Measurements from ENCODE around the gene FOXO6. TPM values are rescaled to one million over a fixed set of nuclear protein-coding genes. Genes with fewer than 3 reads are reported as not detected.
A peak's percentile ranks its signal among the peaks of the same experiment; 100 is the strongest.

FOXO6 gene
- total and polyA plus RNA-seq, 2 donors from 2014 or later: 0.47 to 1.0 TPM

DNA sequence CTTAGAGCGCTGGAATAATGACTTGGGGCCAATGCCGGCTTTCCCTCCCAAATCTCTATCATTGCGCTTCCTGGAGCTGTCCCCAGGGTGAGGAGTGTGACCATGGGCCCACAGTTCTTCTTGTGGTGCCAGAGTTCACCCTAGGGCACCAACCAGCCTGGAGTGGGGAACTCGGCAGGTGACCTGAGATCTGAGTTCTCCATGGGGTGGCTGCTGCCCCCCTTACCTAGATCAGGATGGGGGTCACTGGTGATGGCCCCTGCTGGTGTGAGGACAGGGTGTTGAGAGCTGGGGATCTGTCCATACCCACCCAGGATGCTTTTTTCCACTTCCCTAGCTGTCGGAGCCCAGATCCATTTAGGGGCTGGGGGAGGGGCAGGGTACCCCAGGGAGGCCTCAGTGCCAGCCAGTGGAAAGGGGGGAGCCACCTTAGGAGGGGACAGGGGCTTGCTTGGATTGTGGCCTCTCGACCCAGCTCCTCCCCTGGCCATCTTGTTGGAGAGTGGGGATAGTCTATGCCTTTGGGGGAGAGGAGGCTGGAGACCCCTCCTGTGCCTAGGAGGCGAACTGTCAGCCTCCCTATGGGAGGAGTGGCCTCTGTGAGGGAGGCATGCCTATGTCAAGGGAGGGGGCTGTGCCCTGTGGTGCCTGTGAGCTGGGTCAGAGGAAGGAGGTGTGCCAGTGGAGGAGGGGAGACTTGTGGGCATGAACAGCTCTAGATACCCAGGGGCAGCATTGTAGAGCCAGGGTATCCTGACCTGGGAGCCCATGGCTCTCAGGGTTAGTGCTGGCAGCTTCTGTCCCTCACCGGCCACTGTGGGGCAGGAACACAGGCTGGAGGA is 1.7 kb downstream of the FOXO6 start:
- intact Hi-C loops (cut with DNase I): no loop called here

DNA sequence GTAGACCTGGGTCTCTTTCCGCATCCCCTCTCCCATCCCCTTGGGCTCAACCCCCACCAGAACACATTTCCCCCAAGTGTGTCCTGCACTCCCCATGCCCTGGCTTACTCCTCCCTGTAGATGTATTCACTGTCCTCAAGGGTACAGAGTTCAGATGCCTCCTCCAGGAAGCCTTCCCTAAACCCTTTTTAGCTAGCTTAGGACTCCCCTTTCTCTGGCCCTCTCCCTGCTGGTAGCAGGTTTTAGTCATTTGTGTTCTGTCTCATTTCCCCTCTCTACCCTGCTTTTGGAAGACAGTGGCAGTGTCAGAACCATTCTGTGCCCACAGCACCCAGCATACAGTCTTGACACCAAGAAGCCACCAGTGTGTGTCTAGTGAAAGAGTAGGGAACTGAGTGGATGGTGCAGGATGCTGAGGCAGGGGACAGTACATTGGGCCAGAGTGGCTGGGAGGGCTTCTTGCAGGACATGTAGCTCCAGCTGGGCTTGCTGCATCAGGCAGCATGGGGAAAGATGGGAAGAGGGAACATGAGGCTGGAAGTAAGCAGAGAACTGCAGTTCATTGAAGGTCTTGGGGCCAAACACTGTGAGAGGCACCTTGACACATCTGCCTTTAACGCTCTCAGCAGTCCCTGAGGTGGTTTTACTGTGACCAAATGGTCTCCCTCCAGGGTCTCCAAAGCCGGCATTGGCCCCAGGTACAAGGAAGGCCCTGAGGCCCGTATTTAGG is 2.5 kb downstream of the FOXO6 start:
- H3K4me3 ChIP-seq (ENCODE audit: low read length in 3 of 3): no peak overlapping the region
- TF ChIP-seq, protein P1, sequence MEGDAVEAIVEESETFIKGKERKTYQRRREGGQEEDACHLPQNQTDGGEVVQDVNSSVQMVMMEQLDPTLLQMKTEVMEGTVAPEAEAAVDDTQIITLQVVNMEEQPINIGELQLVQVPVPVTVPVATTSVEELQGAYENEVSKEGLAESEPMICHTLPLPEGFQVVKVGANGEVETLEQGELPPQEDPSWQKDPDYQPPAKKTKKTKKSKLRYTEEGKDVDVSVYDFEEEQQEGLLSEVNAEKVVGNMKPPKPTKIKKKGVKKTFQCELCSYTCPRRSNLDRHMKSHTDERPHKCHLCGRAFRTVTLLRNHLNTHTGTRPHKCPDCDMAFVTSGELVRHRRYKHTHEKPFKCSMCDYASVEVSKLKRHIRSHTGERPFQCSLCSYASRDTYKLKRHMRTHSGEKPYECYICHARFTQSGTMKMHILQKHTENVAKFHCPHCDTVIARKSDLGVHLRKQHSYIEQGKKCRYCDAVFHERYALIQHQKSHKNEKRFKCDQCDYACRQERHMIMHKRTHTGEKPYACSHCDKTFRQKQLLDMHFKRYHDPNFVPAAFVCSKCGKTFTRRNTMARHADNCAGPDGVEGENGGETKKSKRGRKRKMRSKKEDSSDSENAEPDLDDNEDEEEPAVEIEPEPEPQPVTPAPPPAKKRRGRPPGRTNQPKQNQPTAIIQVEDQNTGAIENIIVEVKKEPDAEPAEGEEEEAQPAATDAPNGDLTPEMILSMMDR (IDR thresholded peaks at IDR 0.05; ENCODE audit: borderline replicate concordance, extremely low read depth, insufficient read depth): no peak
- peaks cover 0 to 17% (median 5%) of the 10 kb centered on the region in 3 donors for H3K4me1 ChIP-seq (ENCODE audit: control insufficient read depth in 2 of 3, insufficient read depth in 2 of 3, low read depth in 1 of 3, low read length in 3 of 3)
- no peaks in the 10 kb centered on the region for H3K9me3 ChIP-seq (ENCODE audit: control insufficient read depth in 2 of 3, insufficient read depth in 1 of 3, low read length in 3 of 3)
- no peak overlapping the region for H3K9ac ChIP-seq (ENCODE audit: low read length in 3 of 3)
- no peaks in the 10 kb centered on the region for H3K36me3 ChIP-seq (ENCODE audit: control insufficient read depth in 2 of 3, insufficient read depth in 3 of 3, low read length in 3 of 3)
- FAIRE-seq: no peak
- peaks cover 5% of the 10 kb centered on the region for H3K27me3 ChIP-seq (ENCODE audit: control insufficient read depth, insufficient read depth, low read length)
- no peak overlapping the region for H3K27ac ChIP-seq (ENCODE audit: low read depth in 2 of 2, low read length in 2 of 2)
- DNase-seq: no peak
- intact Hi-C loops (cut with DNase I): no loop called here

More for the DNA sequence above, 1.7 kb downstream of the FOXO6 start:
- H3K36me3 ChIP-seq (ENCODE audit: control insufficient read depth in 2 of 3, insufficient read depth in 3 of 3, low read length in 3 of 3): no peaks in the 10 kb centered on the region
- FAIRE-seq (no peak), DNase-seq (peak in 2 of 5 donors; percentile 9 to 68)
- H3K9ac ChIP-seq (ENCODE audit: low read length in 3 of 3): no peak overlapping the region
- H3K27ac ChIP-seq (ENCODE audit: low read depth in 2 of 2, low read length in 2 of 2): no peak overlapping the region
- H3K9me3 ChIP-seq (ENCODE audit: control insufficient read depth in 2 of 3, insufficient read depth in 1 of 3, low read length in 3 of 3): no peaks in the 10 kb centered on the region
- H3K4me3 ChIP-seq (ENCODE audit: low read length in 3 of 3): no peak overlapping the region
- peaks cover 5% of the 10 kb centered on the region for H3K27me3 ChIP-seq (ENCODE audit: control insufficient read depth, insufficient read depth, low read length)
- peaks cover 2 to 17% (median 5%) of the 10 kb centered on the region in 3 donors for H3K4me1 ChIP-seq (ENCODE audit: control insufficient read depth in 2 of 3, insufficient read depth in 2 of 3, low read depth in 1 of 3, low read length in 3 of 3)
- TF ChIP-seq, protein P1 (IDR thresholded peaks at IDR 0.05; ENCODE audit: borderline replicate concordance, extremely low read depth, insufficient read depth): no peak

DNA sequence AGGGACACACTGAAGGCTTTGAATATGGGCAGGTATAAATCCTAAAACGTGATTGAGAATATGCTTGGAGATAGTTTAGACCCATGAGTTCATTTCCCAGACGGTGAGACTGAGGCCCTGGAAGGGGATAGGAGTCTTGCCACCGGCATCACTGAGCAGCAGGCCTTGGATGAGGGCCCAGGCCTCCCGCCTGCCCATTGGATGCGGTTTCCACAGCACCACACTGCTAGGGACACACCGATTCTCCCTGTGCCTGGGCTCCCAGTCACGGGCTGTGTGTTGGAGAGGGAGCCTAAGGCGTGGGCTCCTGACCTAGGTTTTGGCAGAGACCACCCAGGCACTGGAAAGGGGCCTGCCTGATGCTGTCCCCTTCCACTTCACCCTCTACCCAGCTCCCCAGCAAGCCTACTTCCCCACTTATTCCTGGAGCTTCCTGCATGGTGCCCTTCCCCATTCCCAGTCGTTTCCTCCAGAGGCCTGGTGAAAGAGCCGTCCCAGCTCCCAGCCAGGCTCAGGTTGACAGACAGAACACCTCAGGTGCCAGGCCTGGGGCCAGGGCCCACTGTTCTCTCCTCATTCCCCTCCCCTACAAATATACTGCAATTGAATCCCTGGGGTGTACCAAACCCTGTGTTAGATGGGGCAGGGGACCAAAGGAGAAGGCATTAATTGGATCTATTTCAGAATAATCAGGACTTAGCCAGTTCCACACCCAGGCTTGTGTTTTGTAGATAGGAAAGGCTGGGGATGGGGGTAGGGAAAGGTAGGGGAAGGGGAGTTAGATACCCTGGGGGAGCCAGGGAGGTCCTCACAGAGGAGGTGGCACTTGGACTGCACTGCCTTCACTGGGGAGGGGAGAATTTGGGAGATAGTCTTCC is 3.4 kb downstream of the FOXO6 start:
- no peak for FAIRE-seq
- no peak overlapping the region for H3K4me3 ChIP-seq (ENCODE audit: low read length in 3 of 3)
- TF ChIP-seq, protein P1 (IDR thresholded peaks at IDR 0.05; ENCODE audit: borderline replicate concordance, extremely low read depth, insufficient read depth): no peak
- no peaks in the 10 kb centered on the region for H3K9me3 ChIP-seq (ENCODE audit: control insufficient read depth in 2 of 3, insufficient read depth in 1 of 3, low read length in 3 of 3)
- peaks cover 5% of the 10 kb centered on the region for H3K27me3 ChIP-seq (ENCODE audit: control insufficient read depth, insufficient read depth, low read length)
- peaks cover 0 to 17% (median 5%) of the 10 kb centered on the region in 3 donors for H3K4me1 ChIP-seq (ENCODE audit: control insufficient read depth in 2 of 3, insufficient read depth in 2 of 3, low read depth in 1 of 3, low read length in 3 of 3)
- DNase-seq: peak in 1 of 5 donors; percentile 46
- no peak overlapping the region for H3K9ac ChIP-seq (ENCODE audit: low read length in 3 of 3)
- H3K27ac ChIP-seq (ENCODE audit: low read depth in 2 of 2, low read length in 2 of 2): no peak overlapping the region
- H3K36me3 ChIP-seq (ENCODE audit: control insufficient read depth in 2 of 3, insufficient read depth in 3 of 3, low read length in 3 of 3): no peaks in the 10 kb centered on the region
- intact Hi-C loops (cut with DNase I): no loop called here

Measured in kidney (tissue), 14 donors.